ENCODE results near the gene CDH5.

DNA sequence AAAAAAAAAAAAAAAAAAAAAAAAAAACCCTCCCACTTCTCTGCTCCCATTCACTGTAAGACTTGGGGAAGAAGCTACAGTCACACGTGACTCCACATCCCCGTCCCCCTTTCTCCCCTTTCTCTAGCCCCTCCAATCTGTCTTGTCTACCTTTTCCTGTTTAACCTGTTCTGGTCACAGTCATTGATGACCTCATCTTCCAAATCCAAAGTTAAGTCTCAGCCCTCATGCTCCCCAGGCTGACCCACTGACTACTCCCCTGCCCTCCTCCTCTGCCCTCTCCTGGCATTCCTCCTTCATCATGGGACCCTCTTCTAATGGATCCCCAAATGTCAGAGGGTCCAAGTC, 1.6 kb upstream of the CDH5 start:
- TF ChIP-seq, protein P1, sequence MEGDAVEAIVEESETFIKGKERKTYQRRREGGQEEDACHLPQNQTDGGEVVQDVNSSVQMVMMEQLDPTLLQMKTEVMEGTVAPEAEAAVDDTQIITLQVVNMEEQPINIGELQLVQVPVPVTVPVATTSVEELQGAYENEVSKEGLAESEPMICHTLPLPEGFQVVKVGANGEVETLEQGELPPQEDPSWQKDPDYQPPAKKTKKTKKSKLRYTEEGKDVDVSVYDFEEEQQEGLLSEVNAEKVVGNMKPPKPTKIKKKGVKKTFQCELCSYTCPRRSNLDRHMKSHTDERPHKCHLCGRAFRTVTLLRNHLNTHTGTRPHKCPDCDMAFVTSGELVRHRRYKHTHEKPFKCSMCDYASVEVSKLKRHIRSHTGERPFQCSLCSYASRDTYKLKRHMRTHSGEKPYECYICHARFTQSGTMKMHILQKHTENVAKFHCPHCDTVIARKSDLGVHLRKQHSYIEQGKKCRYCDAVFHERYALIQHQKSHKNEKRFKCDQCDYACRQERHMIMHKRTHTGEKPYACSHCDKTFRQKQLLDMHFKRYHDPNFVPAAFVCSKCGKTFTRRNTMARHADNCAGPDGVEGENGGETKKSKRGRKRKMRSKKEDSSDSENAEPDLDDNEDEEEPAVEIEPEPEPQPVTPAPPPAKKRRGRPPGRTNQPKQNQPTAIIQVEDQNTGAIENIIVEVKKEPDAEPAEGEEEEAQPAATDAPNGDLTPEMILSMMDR (IDR thresholded peaks at IDR 0.05 in 8 of 11, conservative IDR thresholded peaks at IDR 0.05 in 3 of 11): no peak
- TF ChIP-seq POLR2A (IDR thresholded peaks at IDR 0.05): no peak
- TF ChIP-seq POLR2AphosphoS5 (IDR thresholded peaks at IDR 0.05): no peak
